Adrenal gland (tissue), 5 donors: ENCODE data around the gene VGLL4.

Source experiments
- POLR2A ChIP-seq, 2 donors: fragments of 450-650 bp; IDR thresholded peaks; one replicate each; pipeline ENCODE4 v1.6.1; 2017; ENCODE audit warnings: antibody characterized with exemption in 2 of 2, mild to moderate bottlenecking in 2 of 2, moderate library complexity in 1 of 2
- TF ChIP-seq, protein P1 (sequence below), 6 experiments: fragments of 450-650 bp in 4 of 6; fragments of 200-600 bp in 2 of 6; sonication (generic) in 1 of 6; IDR thresholded peaks; 1 replicate in 5 of 6; 2 replicates in 1 of 6; pipeline versions ENCODE4 v1.5.1 to v1.8.0; 2016 to 2021; ENCODE audit warnings: antibody characterized with exemption in 6 of 6, mild to moderate bottlenecking in 2 of 6, moderate library complexity in 1 of 6
- donor health status: DM: no; HTN: no; CAD: no.

GRCh38 chr3:11589706-11590105 lies 54.0 kb downstream of the VGLL4 start:
- TF ChIP-seq POLR2A (IDR thresholded peaks at IDR 0.05): no peak
- TF ChIP-seq, protein P1, sequence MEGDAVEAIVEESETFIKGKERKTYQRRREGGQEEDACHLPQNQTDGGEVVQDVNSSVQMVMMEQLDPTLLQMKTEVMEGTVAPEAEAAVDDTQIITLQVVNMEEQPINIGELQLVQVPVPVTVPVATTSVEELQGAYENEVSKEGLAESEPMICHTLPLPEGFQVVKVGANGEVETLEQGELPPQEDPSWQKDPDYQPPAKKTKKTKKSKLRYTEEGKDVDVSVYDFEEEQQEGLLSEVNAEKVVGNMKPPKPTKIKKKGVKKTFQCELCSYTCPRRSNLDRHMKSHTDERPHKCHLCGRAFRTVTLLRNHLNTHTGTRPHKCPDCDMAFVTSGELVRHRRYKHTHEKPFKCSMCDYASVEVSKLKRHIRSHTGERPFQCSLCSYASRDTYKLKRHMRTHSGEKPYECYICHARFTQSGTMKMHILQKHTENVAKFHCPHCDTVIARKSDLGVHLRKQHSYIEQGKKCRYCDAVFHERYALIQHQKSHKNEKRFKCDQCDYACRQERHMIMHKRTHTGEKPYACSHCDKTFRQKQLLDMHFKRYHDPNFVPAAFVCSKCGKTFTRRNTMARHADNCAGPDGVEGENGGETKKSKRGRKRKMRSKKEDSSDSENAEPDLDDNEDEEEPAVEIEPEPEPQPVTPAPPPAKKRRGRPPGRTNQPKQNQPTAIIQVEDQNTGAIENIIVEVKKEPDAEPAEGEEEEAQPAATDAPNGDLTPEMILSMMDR (IDR thresholded peaks at IDR 0.05): no peak
